Peyer's patch (tissue), 4 donors: ENCODE measurements around the gene SERPINB11. TPM values are rescaled to one million over a fixed set of nuclear protein-coding genes. Genes with fewer than 3 reads are reported as not detected.

Experiments used
- DNase-seq, 3 donors: peaks; one replicate each; pipeline ENCODE4 v3.0.0-alpha.2; 2017 to 2019
- H3K27ac ChIP-seq, 4 donors: fragments of 200-600 bp; sonication (generic); one replicate each; pipeline ENCODE4 v1.5.1; 2016 to 2019
- H3K27me3 ChIP-seq, 2 donors: fragments of 200-600 bp; sonication (generic); one replicate each; pipeline ENCODE4 v1.5.1; 2019
- H3K36me3 ChIP-seq, 3 donors: fragments of 200-600 bp; sonication (generic); one replicate each; pipeline ENCODE4 v1.5.1; 2016 to 2019
- H3K4me1 ChIP-seq, 4 donors: fragments of 200-600 bp; sonication (generic); one replicate each; pipeline ENCODE4 v1.5.1; 2016 to 2019
- H3K4me3 ChIP-seq, 4 donors: fragments of 200-600 bp; sonication (generic); 1 replicate in 3 of 4; 2 replicates in 1 of 4; pipeline ENCODE4 v1.5.1; 2016 to 2019; ENCODE audit warnings: mild to moderate bottlenecking in 1 of 4
- H3K9me3 ChIP-seq, 4 donors: fragments of 200-600 bp; sonication (generic); one replicate each; pipeline ENCODE4 v1.5.1; 2016 to 2019; ENCODE audit warnings: mild to moderate bottlenecking in 1 of 4
- POLR2A ChIP-seq, 2 donors: fragments of 450-650 bp; IDR thresholded peaks; one replicate each; pipeline ENCODE4 v1.5.1; 2017; ENCODE audit warnings: antibody characterized with exemption in 2 of 2, mild to moderate bottlenecking in 2 of 2, moderate library complexity in 2 of 2
- total RNA-seq, 4 donors: library from RNA; depleted of rRNA; stranded (reverse); fragments of >200 nt; gene quantifications; one replicate each; pipeline ENCODE4 v1.1.0, GENCODE V29; 2016
- TF ChIP-seq, protein P1 (sequence below), 6 experiments: fragments of 450-650 bp in 4 of 6; fragments of 200-600 bp in 2 of 6; sonication (generic) in 1 of 6; IDR thresholded peaks; one replicate each; pipeline ENCODE4 v1.5.1; 2017 to 2019; ENCODE audit warnings: antibody characterized with exemption in 6 of 6, mild to moderate bottlenecking in 3 of 6, moderate library complexity in 1 of 6

SERPINB11 gene
- total RNA-seq, 4 donors from 2014 or later = not detected

DNA sequence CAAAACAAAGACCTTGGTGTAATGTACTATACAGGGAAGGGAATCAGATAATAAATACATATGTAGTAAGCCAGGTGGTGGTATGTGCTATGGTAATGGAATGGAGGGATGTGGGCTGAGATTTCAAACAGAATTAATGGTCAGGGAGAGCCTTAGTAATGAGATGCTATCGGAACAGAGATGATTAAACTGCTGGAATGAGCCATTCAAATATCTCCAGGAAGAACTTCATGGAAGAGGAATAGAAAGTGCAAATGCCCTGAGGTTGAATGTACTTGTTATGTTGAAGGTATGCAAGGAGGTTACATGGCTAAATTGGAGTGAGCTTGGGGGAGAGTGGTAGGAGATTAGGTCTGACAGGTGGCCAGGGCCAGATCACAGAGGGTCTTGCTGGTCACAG, 5.1 kb downstream of the SERPINB11 start:
- H3K36me3 ChIP-seq = no peaks in the 10 kb centered on the region
- TF ChIP-seq, protein P1, sequence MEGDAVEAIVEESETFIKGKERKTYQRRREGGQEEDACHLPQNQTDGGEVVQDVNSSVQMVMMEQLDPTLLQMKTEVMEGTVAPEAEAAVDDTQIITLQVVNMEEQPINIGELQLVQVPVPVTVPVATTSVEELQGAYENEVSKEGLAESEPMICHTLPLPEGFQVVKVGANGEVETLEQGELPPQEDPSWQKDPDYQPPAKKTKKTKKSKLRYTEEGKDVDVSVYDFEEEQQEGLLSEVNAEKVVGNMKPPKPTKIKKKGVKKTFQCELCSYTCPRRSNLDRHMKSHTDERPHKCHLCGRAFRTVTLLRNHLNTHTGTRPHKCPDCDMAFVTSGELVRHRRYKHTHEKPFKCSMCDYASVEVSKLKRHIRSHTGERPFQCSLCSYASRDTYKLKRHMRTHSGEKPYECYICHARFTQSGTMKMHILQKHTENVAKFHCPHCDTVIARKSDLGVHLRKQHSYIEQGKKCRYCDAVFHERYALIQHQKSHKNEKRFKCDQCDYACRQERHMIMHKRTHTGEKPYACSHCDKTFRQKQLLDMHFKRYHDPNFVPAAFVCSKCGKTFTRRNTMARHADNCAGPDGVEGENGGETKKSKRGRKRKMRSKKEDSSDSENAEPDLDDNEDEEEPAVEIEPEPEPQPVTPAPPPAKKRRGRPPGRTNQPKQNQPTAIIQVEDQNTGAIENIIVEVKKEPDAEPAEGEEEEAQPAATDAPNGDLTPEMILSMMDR (IDR thresholded peaks at IDR 0.05) = no peak
- no peak for TF ChIP-seq POLR2A (IDR thresholded peaks at IDR 0.05)
- no peak for DNase-seq

DNA sequence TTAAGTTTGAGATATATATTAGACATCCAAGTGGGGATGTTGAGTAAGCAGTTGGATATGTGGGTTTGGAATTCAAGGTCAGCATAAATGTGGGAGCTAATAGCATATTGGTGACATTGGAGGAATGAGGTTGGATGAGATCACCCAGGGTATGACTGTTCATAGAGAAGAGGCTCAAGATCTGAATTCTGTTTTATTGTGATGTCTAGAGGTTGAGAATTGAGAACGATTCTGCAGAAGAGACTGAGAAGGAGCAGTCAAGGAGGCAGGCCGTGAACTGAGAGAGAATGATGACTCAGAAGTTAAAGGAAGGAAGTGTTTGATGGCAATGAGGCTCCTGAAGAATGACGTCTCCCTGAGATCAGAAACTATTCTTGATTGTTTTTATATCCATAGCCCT, 5.9 kb downstream of the SERPINB11 start:
- Histone ChIP-seq H3K9me3 (no peaks in the 10 kb centered on the region), H3K4me1 (no peaks in the 10 kb centered on the region), H3K36me3 (no peaks in the 10 kb centered on the region), H3K4me3 (no peak overlapping the region), H3K27ac (no peak overlapping the region), H3K27me3 (no peaks in the 10 kb centered on the region)
- DNase-seq = no peak
- no peak for TF ChIP-seq POLR2A (IDR thresholded peaks at IDR 0.05)
- TF ChIP-seq, protein P1 (IDR thresholded peaks at IDR 0.05) = no peak

More for the DNA sequence above, 5.1 kb downstream of the SERPINB11 start:
- no peaks in the 10 kb centered on the region for H3K4me1 ChIP-seq
- H3K4me3 ChIP-seq = no peak overlapping the region
- no peak overlapping the region for H3K27ac ChIP-seq
- H3K27me3 ChIP-seq = no peaks in the 10 kb centered on the region
- H3K9me3 ChIP-seq = no peaks in the 10 kb centered on the region

DNA sequence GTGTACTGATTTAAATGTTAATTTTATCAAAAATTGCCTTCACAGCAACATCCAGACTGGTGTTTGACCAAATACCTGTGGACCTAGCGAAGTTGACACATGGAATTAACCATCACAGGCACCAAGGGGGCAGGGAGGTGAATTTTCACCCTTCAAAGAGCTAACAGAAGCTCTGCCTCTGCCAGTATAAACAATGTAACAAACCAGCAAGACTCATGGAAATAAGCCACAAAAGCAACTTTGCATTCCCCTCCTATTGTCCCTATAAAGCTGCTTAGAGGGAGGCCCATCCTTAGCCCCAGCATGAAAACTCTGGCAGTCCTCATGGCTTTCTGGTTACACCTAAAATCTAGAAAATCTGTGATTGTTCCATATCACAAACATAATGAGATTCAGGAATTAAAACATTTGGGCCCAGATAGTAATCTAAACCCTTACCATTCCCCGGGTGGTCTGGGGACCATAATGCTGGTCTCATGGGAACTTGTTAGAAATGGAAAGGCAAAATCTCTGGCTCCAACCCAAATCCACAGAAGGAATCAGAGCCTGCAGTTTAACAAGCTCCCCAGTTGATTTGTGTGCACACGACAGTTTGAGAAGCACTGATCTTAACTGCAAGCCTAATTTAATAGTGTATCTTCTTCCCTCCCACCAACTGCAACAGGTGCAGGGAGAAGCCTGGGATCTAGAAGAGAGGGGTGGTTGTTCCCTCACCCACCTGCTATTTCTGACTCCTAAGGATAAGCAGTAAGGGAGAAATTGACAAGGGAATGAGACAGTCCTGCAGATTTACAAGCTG, 23.1 kb downstream of the SERPINB11 start:
- Histone ChIP-seq H3K4me3 (no peak overlapping the region), H3K36me3 (no peaks in the 10 kb centered on the region), H3K4me1 (no peaks in the 10 kb centered on the region), H3K9me3 (no peaks in the 10 kb centered on the region), H3K27me3 (no peaks in the 10 kb centered on the region), H3K27ac (no peak overlapping the region)
- no peak for DNase-seq
- TF ChIP-seq POLR2A (IDR thresholded peaks at IDR 0.05) = no peak
- TF ChIP-seq, protein P1 (IDR thresholded peaks at IDR 0.05) = no peak

DNA sequence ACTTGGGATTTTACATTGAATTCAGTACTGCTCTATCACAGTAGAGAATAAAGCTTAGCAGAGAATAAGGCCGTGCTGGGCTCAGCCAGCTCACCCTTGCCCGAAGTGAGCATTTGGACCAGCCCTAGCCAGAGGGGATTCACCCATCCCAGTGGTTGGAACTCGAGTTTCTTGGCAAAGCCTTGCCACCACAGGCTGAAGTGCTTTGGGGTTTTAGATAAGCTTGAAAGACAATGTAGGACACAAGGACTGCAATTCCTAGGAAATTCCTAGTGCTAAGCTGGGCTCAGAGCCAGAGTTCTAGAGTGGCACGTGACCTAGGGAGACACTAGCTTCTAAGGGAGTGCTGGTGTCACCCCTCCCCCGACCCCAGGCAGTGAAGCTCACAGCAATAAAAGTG, 28.0 kb downstream of the SERPINB11 start:
- H3K4me1 ChIP-seq = no peaks in the 10 kb centered on the region
- no peak for DNase-seq
- no peak overlapping the region for H3K27ac ChIP-seq
- H3K27me3 ChIP-seq = no peaks in the 10 kb centered on the region
- no peaks in the 10 kb centered on the region for H3K9me3 ChIP-seq
- H3K36me3 ChIP-seq = no peaks in the 10 kb centered on the region
- H3K4me3 ChIP-seq = no peak overlapping the region
- no peak for TF ChIP-seq POLR2A (IDR thresholded peaks at IDR 0.05)
- TF ChIP-seq, protein P1 (IDR thresholded peaks at IDR 0.05) = no peak

DNA sequence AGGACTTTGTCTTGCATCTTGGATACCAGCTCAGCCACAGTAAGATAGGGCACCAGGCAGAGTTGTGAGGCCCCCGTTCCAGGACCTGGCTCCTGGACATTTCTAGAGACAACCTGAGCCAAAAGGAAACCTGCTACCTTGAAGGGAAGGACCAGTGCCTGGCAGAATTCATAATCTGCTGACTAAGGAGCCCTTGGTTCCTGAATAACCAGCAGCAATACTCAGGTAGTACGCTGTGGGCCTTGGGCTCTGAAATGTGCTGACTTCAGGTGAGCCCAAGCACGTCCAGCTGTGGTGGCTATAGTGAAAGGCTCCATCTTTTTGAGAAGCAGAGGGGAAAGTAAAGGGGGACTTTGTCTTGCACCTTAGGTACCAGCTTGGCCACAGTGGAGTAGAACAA, 28.5 kb downstream of the SERPINB11 start:
- Histone ChIP-seq H3K27me3 (no peaks in the 10 kb centered on the region), H3K27ac (no peak overlapping the region), H3K9me3 (no peaks in the 10 kb centered on the region), H3K36me3 (no peaks in the 10 kb centered on the region), H3K4me1 (no peaks in the 10 kb centered on the region), H3K4me3 (no peak overlapping the region)
- no peak for DNase-seq
- no peak for TF ChIP-seq POLR2A (IDR thresholded peaks at IDR 0.05)
- TF ChIP-seq, protein P1 (IDR thresholded peaks at IDR 0.05) = no peak
